ENCODE measurements around the gene BRICD5.

GRCh38 chr16:2187212-2187611 is 23.5 kb downstream of the BRICD5 start:
- TF ChIP-seq CTCF (IDR thresholded peaks at IDR 0.05): no peak
- no peak for TF ChIP-seq POLR2A (IDR thresholded peaks at IDR 0.05)
